Ammon's horn (tissue), 1 donor: ENCODE results near the gene FHOD1.

Source experiments
- DNase-seq: peaks from one replicate; pipeline ENCODE4 v3.0.0-alpha.2; 2016; ENCODE audit warnings: low spot score

The FHOD1 gene

GRCh38 chr16:67277294-67277998 is 30.2 kb upstream of the FHOD1 start:
- no peak for DNase-seq

GRCh38 chr16:67275321-67275720 is 28.0 kb upstream of the FHOD1 start:
- no peak for DNase-seq

- no peak for DNase-seq
Observed at GRCh38 chr16:67271446-67271845, 24.2 kb upstream of the FHOD1 start.

- DNase-seq, result no peak
Observed at GRCh38 chr16:67270931-67271338, 23.7 kb upstream of the FHOD1 start.

GRCh38 chr16:67269766-67270165 is 22.5 kb upstream of the FHOD1 start:
- DNase-seq, result no peak

GRCh38 chr16:67268136-67268579 is 20.9 kb upstream of the FHOD1 start:
- DNase-seq, result no peak

GRCh38 chr16:67265834-67266233 is 18.6 kb upstream of the FHOD1 start:
- DNase-seq, result no peak

GRCh38 chr16:67264866-67265265 is 17.6 kb upstream of the FHOD1 start:
- no peak for DNase-seq

GRCh38 chr16:67264277-67264676 is 17.0 kb upstream of the FHOD1 start:
- no peak for DNase-seq

- DNase-seq, result no peak
Observed at GRCh38 chr16:67263201-67263600, 15.9 kb upstream of the FHOD1 start.

- peak; percentile 42 for DNase-seq
Observed at GRCh38 chr16:67260426-67261063, 13.3 kb upstream of the FHOD1 start.

- DNase-seq, result no peak
Observed at GRCh38 chr16:67259705-67260104, 12.4 kb upstream of the FHOD1 start.

- DNase-seq, result no peak
Observed at GRCh38 chr16:67258161-67258835, 11.0 kb upstream of the FHOD1 start.

- no peak for DNase-seq
Observed at GRCh38 chr16:67257486-67258160, 10.3 kb upstream of the FHOD1 start.

- no peak for DNase-seq
Observed at GRCh38 chr16:67256701-67257230, 9.5 kb upstream of the FHOD1 start.

GRCh38 chr16:67255553-67256221 is 8.4 kb upstream of the FHOD1 start:
- no peak for DNase-seq

- no peak for DNase-seq
Observed at GRCh38 chr16:67254801-67255552, 7.7 kb upstream of the FHOD1 start.

- DNase-seq, result peak; percentile 79
Observed at GRCh38 chr16:67252609-67253497, 5.6 kb upstream of the FHOD1 start.

- DNase-seq, result no peak
Observed at GRCh38 chr16:67250045-67250327, 2.7 kb upstream of the FHOD1 start.
